Activated effector memory CD4-positive, alpha-beta T cell treated with Interleukin-2 at 50 U/mL for 16 hours (primary cell): ENCODE data around the gene MOB2.

Experiments used
- DNase-seq: peaks from one replicate; pipeline ENCODE4 v3.0.0-alpha.2; 2020

Gene MOB2

GRCh38 chr11:1502954-1503707 lies 16.6 kb upstream of the MOB2 start:
- DNase-seq, result no peak

- no peak for DNase-seq
Measured at GRCh38 chr11:1502168-1502953, 15.8 kb upstream of the MOB2 start.

GRCh38 chr11:1501421-1502167 lies 15.0 kb upstream of the MOB2 start:
- DNase-seq, result no peak

GRCh38 chr11:1500466-1501420 lies 14.2 kb upstream of the MOB2 start:
- DNase-seq, result no peak

- no peak for DNase-seq
Measured at GRCh38 chr11:1499899-1500298, 13.3 kb upstream of the MOB2 start.

- DNase-seq, result no peak
Measured at GRCh38 chr11:1499261-1499890, 12.8 kb upstream of the MOB2 start.

GRCh38 chr11:1498262-1498661 lies 11.7 kb upstream of the MOB2 start:
- no peak for DNase-seq

GRCh38 chr11:1497600-1497999 lies 11.0 kb upstream of the MOB2 start:
- DNase-seq, result no peak

GRCh38 chr11:1496761-1497095 lies 10.1 kb upstream of the MOB2 start:
- no peak for DNase-seq

- no peak for DNase-seq
Measured at GRCh38 chr11:1496091-1496760, 9.6 kb upstream of the MOB2 start.

- DNase-seq, result no peak
Measured at GRCh38 chr11:1494650-1495049, 8.1 kb upstream of the MOB2 start.

GRCh38 chr11:1493650-1494244 lies 7.2 kb upstream of the MOB2 start:
- no peak for DNase-seq

- no peak for DNase-seq
Measured at GRCh38 chr11:1491379-1491778, 4.8 kb upstream of the MOB2 start.

GRCh38 chr11:1490651-1491050 lies 4.1 kb upstream of the MOB2 start:
- no peak for DNase-seq

GRCh38 chr11:1488575-1489180 lies 2.1 kb upstream of the MOB2 start:
- no peak for DNase-seq

GRCh38 chr11:1487851-1488574 lies 1.4 kb upstream of the MOB2 start:
- DNase-seq, result no peak

- no peak for DNase-seq
Measured at GRCh38 chr11:1487091-1487850, 692 bp upstream of the MOB2 start.

GRCh38 chr11:1485504-1485885 lies 1.1 kb downstream of the MOB2 start:
- no peak for DNase-seq
